Vagina (tissue), 2 donors: ENCODE data around the gene VPS50.

Experiments used
- CTCF ChIP-seq, 3 experiments: fragments of 450-650 bp in 2 of 3; fragments of 200-600 bp in 1 of 3; sonication (generic) in 1 of 3; IDR thresholded peaks; one replicate each; pipeline ENCODE4 v1.5.1; 2017 to 2019; ENCODE audit warnings: antibody characterized with exemption in 3 of 3, mild to moderate bottlenecking in 2 of 3, moderate library complexity in 2 of 3
- POLR2A ChIP-seq, 2 donors: fragments of 450-650 bp; IDR thresholded peaks; one replicate each; pipeline ENCODE4 v1.6.1; 2017; ENCODE audit warnings: antibody characterized with exemption in 2 of 2, mild to moderate bottlenecking in 2 of 2, moderate library complexity in 2 of 2

GRCh38 chr7:93232673-93233018 lies 480 bp downstream of the VPS50 start:
- TF ChIP-seq CTCF (IDR thresholded peaks at IDR 0.05) (no peak), POLR2A (IDR thresholded peaks at IDR 0.05) (no peak)
